KMS-11 (cell line): Measurements from ENCODE around the gene CH25H.

Experiments used
- H2AFZ ChIP-seq: fragments of 200-600 bp; sonication (generic); 2 replicates; pipeline ENCODE4 v1.6.1; 2016; ENCODE audit warnings: antibody characterized with exemption, mixed run types, low read depth
- H3K27ac ChIP-seq: fragments of 200-600 bp; sonication (generic); 2 replicates; pipeline ENCODE4 v1.6.1; 2016; ENCODE audit warnings: mild to moderate bottlenecking, mixed run types
- H3K27me3 ChIP-seq: fragments of 200-600 bp; sonication (generic); 2 replicates; pipeline ENCODE4 v1.6.1; 2017; ENCODE audit warnings: mild to moderate bottlenecking, low read depth, mixed run types, moderate library complexity; ENCODE audit not compliant: insufficient read depth
- H3K36me3 ChIP-seq: fragments of 200-600 bp; sonication (generic); 2 replicates; pipeline ENCODE4 v1.6.1; 2017; ENCODE audit warnings: mild to moderate bottlenecking, mixed run types; ENCODE audit not compliant: insufficient read depth
- H3K4me1 ChIP-seq: fragments of 200-600 bp; sonication (generic); 2 replicates; pipeline ENCODE4 v1.6.1; 2016; ENCODE audit warnings: mild to moderate bottlenecking, low read depth, mixed run types; ENCODE audit not compliant: poor library complexity, severe bottlenecking
- H3K4me2 ChIP-seq: fragments of 200-600 bp; sonication (generic); 2 replicates; pipeline ENCODE4 v1.7.0; 2016; ENCODE audit warnings: mild to moderate bottlenecking, mixed run types
- H3K4me3 ChIP-seq: fragments of 200-600 bp; sonication (generic); IDR thresholded peaks from 2 replicates; pipeline ENCODE4 v1.6.1; 2017; ENCODE audit warnings: low read depth, low read length, mixed read lengths; ENCODE audit not compliant: insufficient read depth
- H3K79me2 ChIP-seq: fragments of 200-600 bp; sonication (generic); 2 replicates; pipeline ENCODE4 v1.6.1; 2016; ENCODE audit warnings: low read depth, mixed run types; ENCODE audit not compliant: insufficient read depth
- H3K9ac ChIP-seq: fragments of 200-600 bp; sonication (generic); 2 replicates; pipeline ENCODE4 v1.6.1; 2016; ENCODE audit warnings: mild to moderate bottlenecking, mixed run types
- H4K20me1 ChIP-seq: fragments of 200-600 bp; sonication (generic); 2 replicates; pipeline ENCODE4 v1.6.1; 2016; ENCODE audit warnings: mild to moderate bottlenecking, mixed run types; ENCODE audit not compliant: insufficient read depth
- CTCF ChIP-seq: fragments of 200-600 bp; sonication (generic); conservative IDR thresholded peaks from 2 replicates; pipeline ENCODE4 v1.6.1; 2017; ENCODE audit warnings: low read depth, mild to moderate bottlenecking, antibody characterized with exemption, low read length, moderate library complexity, mixed read lengths

Gene CH25H

GRCh38 chr10:89242840-89243568 is 35.9 kb upstream of the CH25H start:
- Histone ChIP-seq H3K27ac (no peak overlapping the region), H3K79me2 (no peaks in the 10 kb centered on the region), H4K20me1 (no peaks in the 10 kb centered on the region), H3K4me3 (no peak overlapping the region), H3K4me2 (no peak overlapping the region), H3K9ac (no peak overlapping the region), H3K36me3 (no peaks in the 10 kb centered on the region), H3K4me1 (no peaks in the 10 kb centered on the region), H2AFZ (no peak overlapping the region), H3K27me3 (no peaks in the 10 kb centered on the region)
- no peak for TF ChIP-seq CTCF

GRCh38 chr10:89242345-89242684 is 35.2 kb upstream of the CH25H start:
- Histone ChIP-seq H3K79me2 (no peaks in the 10 kb centered on the region), H3K4me3 (no peak overlapping the region), H2AFZ (no peak overlapping the region), H3K36me3 (no peaks in the 10 kb centered on the region), H3K27ac (no peak overlapping the region), H4K20me1 (no peaks in the 10 kb centered on the region), H3K4me2 (no peak overlapping the region), H3K27me3 (no peaks in the 10 kb centered on the region), H3K9ac (no peak overlapping the region), H3K4me1 (no peaks in the 10 kb centered on the region)
- TF ChIP-seq CTCF: no peak

GRCh38 chr10:89241486-89242344 is 34.6 kb upstream of the CH25H start:
- H3K79me2 ChIP-seq: no peaks in the 10 kb centered on the region
- no peaks in the 10 kb centered on the region for H3K36me3 ChIP-seq
- H3K9ac ChIP-seq: no peak overlapping the region
- TF ChIP-seq CTCF: no peak
- H3K27me3 ChIP-seq: no peaks in the 10 kb centered on the region
- H3K4me2 ChIP-seq: no peak overlapping the region
- H3K4me3 ChIP-seq: no peak overlapping the region
- H2AFZ ChIP-seq: no peak overlapping the region
- H4K20me1 ChIP-seq: no peaks in the 10 kb centered on the region
- no peak overlapping the region for H3K27ac ChIP-seq
- no peaks in the 10 kb centered on the region for H3K4me1 ChIP-seq

- H3K36me3 ChIP-seq: no peaks in the 10 kb centered on the region
- H3K4me1 ChIP-seq: no peaks in the 10 kb centered on the region
- H3K4me3 ChIP-seq: no peak overlapping the region
- no peaks in the 10 kb centered on the region for H4K20me1 ChIP-seq
- no peak overlapping the region for H3K9ac ChIP-seq
- no peak for TF ChIP-seq CTCF
- H3K27me3 ChIP-seq: no peaks in the 10 kb centered on the region
- no peak overlapping the region for H2AFZ ChIP-seq
- H3K4me2 ChIP-seq: no peak overlapping the region
- no peak overlapping the region for H3K27ac ChIP-seq
- H3K79me2 ChIP-seq: no peaks in the 10 kb centered on the region
These were observed 33.9 kb upstream of the CH25H start for GRCh38 chr10:89241026-89241425.
